GM18951 (cell line): ENCODE measurements around the gene NDUFAF8.

Experiments
- POLR2A ChIP-seq: IDR thresholded peaks from 4 replicates; pipeline ENCODE4 v1.6.1; 2011; ENCODE audit warnings: mild to moderate bottlenecking; ENCODE audit not compliant: insufficient read length, insufficient read depth; ENCODE audit errors: extremely low read depth
- in situ Hi-C: fragments of 300-500 bp; cut with MboI; formaldehyde crosslinking; loops from one replicate; pipeline ENCODE4 v1.12.0; 2022; ENCODE audit warnings: low sequenced_read_pairs, mixed read lengths, inconsistent platforms; ENCODE audit not compliant: unreplicated experiment

NDUFAF8 gene

GRCh38 chr17:81233811-81234505, 5.2 kb upstream of the NDUFAF8 start:
- no peak for TF ChIP-seq POLR2A
- in situ Hi-C loops = no loop called here

- in situ Hi-C loops = no loop called here
- no peak for TF ChIP-seq POLR2A
These were observed 4.6 kb upstream of the NDUFAF8 start for GRCh38 chr17:81234506-81234855.

- in situ Hi-C loops = no loop called here
- TF ChIP-seq POLR2A = no peak
These were observed 3.9 kb upstream of the NDUFAF8 start for GRCh38 chr17:81234940-81235821.

- in situ Hi-C loops = no loop called here
These were observed 3.0 kb upstream of the NDUFAF8 start for GRCh38 chr17:81235822-81236740.

GRCh38 chr17:81236784-81237183, 2.3 kb upstream of the NDUFAF8 start:
- no peak for TF ChIP-seq POLR2A
- in situ Hi-C loops = no loop called here

More at GRCh38 chr17:81235822-81236740, 3.0 kb upstream of the NDUFAF8 start:
- no peak for TF ChIP-seq POLR2A

- no peak for TF ChIP-seq POLR2A
These were observed 1.3 kb upstream of the NDUFAF8 start for GRCh38 chr17:81237591-81238489.

GRCh38 chr17:81238490-81238814, 666 bp upstream of the NDUFAF8 start:
- no peak for TF ChIP-seq POLR2A
- in situ Hi-C loops = no loop called here

More at GRCh38 chr17:81237591-81238489, 1.3 kb upstream of the NDUFAF8 start:
- in situ Hi-C loops = no loop called here

- in situ Hi-C loops = no loop called here
- peak; percentile 38 for TF ChIP-seq POLR2A
These were observed 817 bp downstream of the NDUFAF8 start for GRCh38 chr17:81239714-81240555.

GRCh38 chr17:81240761-81241160, 1.6 kb downstream of the NDUFAF8 start:
- no peak for TF ChIP-seq POLR2A

GRCh38 chr17:81241203-81241602, 2.1 kb downstream of the NDUFAF8 start:
- TF ChIP-seq POLR2A = no peak
- in situ Hi-C loops = no loop called here

More at GRCh38 chr17:81240761-81241160, 1.6 kb downstream of the NDUFAF8 start:
- in situ Hi-C loops = no loop called here

- in situ Hi-C loops = no loop called here
- no peak for TF ChIP-seq POLR2A
These were observed 2.7 kb downstream of the NDUFAF8 start for GRCh38 chr17:81241648-81242420.
